GM20431 (cell line): ENCODE results near the gene NPAS2.

Experiments used
- in situ Hi-C: fragments of 300-500 bp; cut with MseI, MboI; formaldehyde crosslinking; loops from one replicate; pipeline ENCODE4 v1.15.0; 2020; ENCODE audit warnings: low sequenced_read_pairs; ENCODE audit not compliant: unreplicated experiment

The NPAS2 gene

GRCh38 chr2:100819370-100820272, at the start of gene NPAS2:
NPAS2 (plus strand) TSS chr2:100820139; CDS start chr2:100904755, 84,616 bp downstream.
- in situ Hi-C loops: no loop called here

GRCh38 chr2:100771125-100771524, 48.8 kb upstream of the NPAS2 start:
- in situ Hi-C loops: no loop called here

DNA sequence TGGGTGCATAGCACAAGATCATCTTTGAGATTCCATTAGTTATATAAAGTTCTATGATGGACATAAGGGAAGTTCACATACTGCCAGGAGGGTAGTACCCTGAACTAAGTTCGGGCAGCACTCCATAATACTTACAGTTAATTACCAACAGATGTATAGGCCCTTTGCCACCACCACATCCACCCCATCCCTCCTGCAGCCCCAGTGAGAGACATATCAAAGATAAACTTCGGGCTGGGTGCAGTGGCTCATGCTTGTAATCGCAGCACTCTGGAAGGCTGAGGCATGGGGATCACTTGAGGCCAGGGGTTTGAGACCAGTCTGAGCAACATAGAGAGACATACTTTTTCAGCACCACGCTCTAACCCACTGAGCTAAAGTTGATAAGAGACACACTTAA, 46.4 kb upstream of the NPAS2 start:
- in situ Hi-C loops: no loop called here

DNA sequence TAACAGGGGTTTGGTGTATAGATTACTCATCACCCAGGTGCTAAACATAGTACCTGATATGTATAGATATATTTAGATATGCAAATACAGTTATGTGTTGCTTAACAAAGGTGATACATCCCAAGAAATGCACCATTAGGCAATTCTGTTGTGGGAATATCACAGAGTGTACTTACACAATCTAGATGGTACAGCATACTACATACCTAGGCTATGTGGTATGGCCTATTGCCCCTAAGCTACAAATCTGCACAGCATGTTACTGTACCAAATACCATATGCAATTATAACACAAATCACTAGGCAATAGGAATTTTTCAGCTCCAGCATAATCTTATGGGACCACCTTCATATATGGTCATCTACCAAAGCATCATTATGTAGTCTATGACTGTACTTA, 43.5 kb upstream of the NPAS2 start:
- in situ Hi-C loops: no loop called here

DNA sequence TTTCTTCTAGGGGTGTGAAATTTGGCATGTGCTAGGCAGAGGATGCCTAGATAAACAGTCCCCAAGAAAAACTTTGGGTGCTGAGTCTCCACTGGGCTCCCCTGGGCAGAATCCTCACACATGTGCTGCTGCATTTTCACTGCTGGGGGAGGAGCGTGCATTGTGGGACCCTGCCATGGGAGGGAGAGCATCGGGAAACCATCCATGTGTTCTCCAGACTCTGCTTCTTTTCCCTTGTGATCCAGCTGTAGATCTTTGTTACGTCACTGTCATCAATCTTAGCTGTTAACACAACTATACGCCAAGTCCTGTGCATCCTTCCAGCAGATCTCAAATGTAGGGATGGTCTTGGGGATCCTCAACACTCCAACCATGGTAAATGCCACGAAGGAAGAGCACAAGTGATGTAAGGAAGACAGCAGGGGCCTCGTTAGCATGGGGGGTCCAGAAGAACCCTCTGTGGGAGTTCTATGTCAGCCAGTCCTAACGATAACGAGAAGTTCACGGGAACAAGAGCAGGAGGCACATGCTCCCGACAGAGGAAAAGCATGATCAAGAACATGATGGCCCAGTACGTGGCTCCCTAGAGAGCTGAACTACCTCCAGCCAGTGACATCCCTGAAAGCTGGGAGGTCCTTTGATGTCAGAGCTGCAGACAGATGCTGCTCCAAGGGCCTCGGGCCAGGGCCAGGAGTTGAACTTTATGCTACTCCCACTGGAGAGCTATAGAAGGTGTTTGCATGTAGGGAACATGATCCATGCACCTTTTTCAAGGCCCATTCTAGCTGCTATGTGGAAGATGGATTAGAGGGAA, 41.1 kb upstream of the NPAS2 start:
- in situ Hi-C loops: no loop called here

GRCh38 chr2:100779908-100780202, 40.1 kb upstream of the NPAS2 start:
- in situ Hi-C loops: no loop called here

DNA sequence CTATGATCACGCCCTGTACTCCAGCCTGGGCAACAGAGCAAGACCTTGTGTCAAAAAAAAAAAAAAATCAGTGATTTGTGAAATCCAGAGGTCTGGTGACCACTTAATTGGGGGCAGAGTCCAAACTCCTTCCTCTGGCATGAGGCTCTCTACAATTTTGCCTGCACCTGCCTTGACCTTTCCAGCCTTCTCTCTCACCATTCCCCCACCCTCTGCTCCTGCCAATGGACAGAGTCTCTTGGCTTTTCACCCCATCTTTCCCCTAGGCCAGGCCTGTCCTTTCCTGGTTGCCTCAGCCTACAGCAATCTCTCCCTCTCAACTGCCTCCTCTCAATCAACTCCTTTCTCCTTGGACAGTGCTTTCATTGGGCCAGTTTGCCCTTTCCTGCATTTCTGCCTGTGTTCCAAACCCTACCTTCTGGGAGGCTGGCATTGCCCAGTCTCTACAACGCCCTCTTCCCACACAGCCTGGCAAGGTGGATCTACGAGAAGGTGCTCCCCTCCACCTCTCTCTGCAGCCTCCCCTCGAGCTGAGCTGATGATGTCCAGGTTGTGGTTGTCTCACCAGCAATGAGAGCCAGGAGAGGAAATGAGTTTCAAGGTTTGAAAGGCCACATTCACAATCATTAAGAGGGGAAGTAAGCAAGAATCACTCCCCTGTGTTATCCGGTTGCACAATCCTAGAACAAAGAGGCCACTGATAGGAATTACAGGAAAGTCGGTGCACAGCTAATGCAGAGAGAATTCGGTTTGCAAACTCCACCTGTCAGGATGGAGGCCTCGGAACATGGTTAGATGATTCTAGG, 39.5 kb upstream of the NPAS2 start:
- in situ Hi-C loops: no loop called here

DNA sequence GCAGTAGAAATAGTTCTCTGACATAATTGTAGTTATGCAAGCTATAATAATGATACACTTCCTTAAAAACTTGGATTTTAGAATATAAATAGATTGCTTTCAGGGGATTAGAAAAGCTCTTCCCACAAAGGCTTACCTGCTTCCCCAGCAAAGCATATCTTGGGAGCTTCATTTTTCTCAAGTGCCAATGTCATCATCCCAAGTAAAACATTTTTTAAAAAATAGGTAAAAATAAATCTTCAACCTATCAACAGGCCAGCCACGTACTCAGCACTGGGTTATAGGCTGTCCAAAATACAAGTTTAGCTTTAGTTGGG, 39.0 kb upstream of the NPAS2 start:
- in situ Hi-C loops: no loop called here

- in situ Hi-C loops: no loop called here
Observed at GRCh38 chr2:100781523-100782379, 38.2 kb upstream of the NPAS2 start.

DNA sequence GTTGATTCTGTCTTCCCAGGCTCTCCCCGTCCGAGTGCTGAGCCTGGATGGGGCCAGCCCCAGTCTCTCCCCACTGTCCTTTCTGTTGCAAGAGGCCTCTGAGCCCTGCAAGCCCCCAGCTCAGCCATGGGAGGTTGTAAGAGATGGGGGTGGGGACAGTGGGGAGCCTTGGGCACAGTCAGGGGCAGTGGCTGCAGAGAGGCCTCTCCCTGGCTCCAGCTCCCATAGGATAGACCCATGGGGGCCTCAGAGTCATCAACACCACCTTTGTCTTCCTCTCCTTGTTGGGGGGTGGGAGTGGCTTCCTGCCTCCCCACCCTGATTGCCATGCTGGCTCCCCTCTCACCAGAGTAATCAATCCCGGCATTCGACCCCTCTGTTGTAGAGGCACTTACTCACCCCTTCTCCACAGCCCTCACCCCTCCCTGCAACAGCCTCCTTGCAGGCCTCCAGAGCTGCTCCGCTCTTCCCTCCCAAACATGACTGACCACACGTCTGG, 37.5 kb upstream of the NPAS2 start:
- in situ Hi-C loops: no loop called here

GRCh38 chr2:100783987-100784386, 36.0 kb upstream of the NPAS2 start:
- in situ Hi-C loops: no loop called here

- in situ Hi-C loops: no loop called here
Observed at GRCh38 chr2:100784681-100785080, 35.3 kb upstream of the NPAS2 start.

GRCh38 chr2:100785626-100786296, 34.2 kb upstream of the NPAS2 start:
- in situ Hi-C loops: no loop called here

- in situ Hi-C loops: no loop called here
Observed at GRCh38 chr2:100786297-100786658, 33.7 kb upstream of the NPAS2 start.

DNA sequence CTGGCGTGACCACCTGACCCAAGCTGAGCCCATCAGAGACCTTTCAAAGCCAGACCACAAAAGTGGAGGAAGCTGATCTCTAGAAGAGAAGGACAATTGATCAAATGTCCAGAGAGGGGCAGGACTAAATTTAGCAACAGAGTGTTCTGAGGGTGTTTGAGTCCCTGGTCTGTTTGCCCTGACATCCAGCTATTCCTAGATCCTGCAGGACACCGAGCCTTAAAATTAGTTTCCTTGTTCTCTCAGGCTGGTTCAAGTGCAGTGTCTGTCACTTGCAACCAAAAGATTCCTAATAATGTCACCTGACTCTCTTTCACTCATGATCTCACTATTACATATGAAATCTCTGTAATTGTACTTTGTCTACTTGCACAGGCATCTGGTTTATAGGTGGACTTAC, 33.0 kb upstream of the NPAS2 start:
- in situ Hi-C loops: no loop called here

- in situ Hi-C loops: no loop called here
Observed at GRCh38 chr2:100789361-100789760, 30.6 kb upstream of the NPAS2 start.

DNA sequence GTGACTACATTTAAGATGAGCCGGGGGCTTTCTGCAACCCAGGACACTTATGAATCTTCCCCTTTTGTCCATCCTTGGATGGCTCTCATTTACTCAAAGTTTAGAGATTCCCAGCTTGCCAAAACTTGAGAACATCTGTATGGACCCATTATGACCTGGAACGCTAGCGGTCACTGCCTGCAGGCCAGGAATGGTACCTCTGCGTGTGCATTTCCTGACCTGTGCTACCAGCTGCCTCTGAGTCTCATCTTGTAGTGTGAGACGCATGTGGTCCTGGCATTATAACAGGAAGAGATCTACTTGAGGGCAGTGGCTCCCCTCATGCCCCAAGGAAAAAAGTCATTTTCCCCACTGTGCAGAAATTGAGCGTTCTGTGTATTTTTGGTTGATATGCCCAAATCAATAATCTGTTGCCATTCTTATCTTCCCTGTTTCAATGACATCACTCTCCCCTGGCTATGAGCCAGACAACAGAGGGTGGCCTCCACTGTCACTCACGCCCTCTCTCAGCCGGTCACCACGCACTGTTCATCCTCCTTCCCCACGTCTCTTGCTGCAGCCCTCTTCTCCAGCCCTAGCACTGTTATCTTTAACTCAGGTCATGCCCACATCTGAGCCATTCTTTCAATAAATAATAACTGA, 28.5 kb upstream of the NPAS2 start:
- in situ Hi-C loops: no loop called here

DNA sequence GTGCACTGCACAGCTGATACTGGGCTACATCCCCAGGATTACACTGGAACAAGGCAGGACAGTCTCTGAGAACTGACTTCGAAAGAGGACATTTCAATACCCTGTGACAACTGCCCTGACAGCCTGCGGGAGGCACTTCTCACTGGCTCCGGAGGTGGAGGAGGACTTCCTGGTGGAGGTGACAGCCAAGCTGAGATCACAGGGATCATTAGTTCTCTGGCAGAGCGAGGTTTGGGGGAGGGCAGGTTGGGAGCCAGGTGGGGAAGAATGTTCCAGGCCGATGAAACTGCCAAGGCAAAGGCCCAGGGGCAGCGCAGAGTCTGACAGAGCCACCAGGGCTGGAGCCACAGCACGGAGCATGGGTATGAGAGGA, 28.0 kb upstream of the NPAS2 start:
- in situ Hi-C loops: no loop called here

DNA sequence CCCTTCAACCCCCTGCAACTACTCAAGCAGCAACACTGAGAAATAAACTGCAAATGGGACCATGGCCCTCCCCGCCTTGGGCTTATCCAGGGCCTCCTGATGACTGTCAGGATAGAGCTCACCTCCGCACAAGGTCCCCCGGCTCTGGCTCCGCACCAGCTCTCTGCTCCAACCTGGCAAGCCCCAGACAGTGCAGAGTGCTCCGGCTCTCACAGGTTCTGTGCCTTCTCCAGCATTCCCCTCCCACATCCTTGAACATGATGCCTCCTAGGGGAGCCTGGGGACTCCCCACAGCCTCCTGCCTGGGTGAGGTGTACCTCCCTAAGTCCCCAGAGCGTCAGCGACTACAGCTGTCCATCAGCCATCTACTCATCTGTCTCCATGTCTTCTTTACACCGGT, 26.7 kb upstream of the NPAS2 start:
- in situ Hi-C loops: no loop called here
